HepG2 (cell line): Measurements from ENCODE around the gene TMEM14A. TPM values are rescaled to one million over a fixed set of nuclear protein-coding genes. Genes with fewer than 3 reads are reported as not detected.

Source experiments
- ATAC-seq: fragments of 200-7000 bp; cut with Tn5 transposase; 3 replicates; pipeline ENCODE4 v1.9.1; 2020; ENCODE audit warnings: mild to moderate bottlenecking, moderate library complexity
- BruUV-seq: library from RNA; stranded (reverse); fragments of 400-500 nt; replicated peaks from 2 replicates; lab custom pipeline; 2021; lab: Mats Ljungman, UMichigan
- CTCF ChIA-PET: fragments of 300-600 bp; formaldehyde crosslinking; extraction: SDS; loops from one replicate; lab custom pipeline; 2021; ENCODE audit warnings: low total read pairs, inconsistent platforms, low intra/inter-chr PET ratio; lab: Yijun Ruan, JAX
- POLR2A ChIA-PET: fragments of 350-600 bp; sonication (Branson Sonifier 250); formaldehyde crosslinking; loops from one replicate; lab custom pipeline; 2020; ENCODE audit warnings: antibody characterized with exemption, inconsistent platforms; lab: Yijun Ruan, JAX
- DNase-seq: peaks from one replicate; pipeline ENCODE4 v3.0.0-alpha.2; 2015; ENCODE audit warnings: low spot score
- FAIRE-seq: peaks from 3 replicates; lab custom pipeline; 2011; peaks lifted over from hg19 to GRCh38; lab: Jason Lieb, UNC
- H2AFZ ChIP-seq: one replicate; pipeline ENCODE4 v1.6.1; 2011; ENCODE audit warnings: low read length, inconsistent platforms
- H3K27ac ChIP-seq: fragments of 300-600 bp; 3 replicates; pipeline ENCODE4 v1.8.0; 2011; ENCODE audit warnings: mixed run types, mild to moderate bottlenecking, mixed read lengths, low read length, inconsistent platforms; ENCODE audit not compliant: insufficient read depth; ENCODE audit errors: extremely low read length
- H3K27me3 ChIP-seq, 2 experiments: fragments of 200-600 bp in 1 of 2; 2 replicates in 1 of 2; 3 replicates in 1 of 2; pipeline versions ENCODE4 v1.6.0 to v1.8.0; 2011; ENCODE audit warnings: low read length in 2 of 2, mild to moderate bottlenecking in 2 of 2, moderate library complexity in 2 of 2, inconsistent platforms in 1 of 2; ENCODE audit not compliant: insufficient read depth in 2 of 2, control insufficient read depth in 1 of 2
- H3K36me3 ChIP-seq, 2 experiments: fragments of 200-600 bp in 1 of 2; replicated peaks in 1 of 2; 2 replicates in 1 of 2; 3 replicates in 1 of 2; pipeline versions ENCODE4 v1.5.1 to v1.8.0; 2011; ENCODE audit warnings: low read length in 2 of 2, inconsistent platforms in 1 of 2; ENCODE audit not compliant: insufficient read depth in 2 of 2, control insufficient read depth in 1 of 2
- H3K4me1 ChIP-seq: 2 replicates; pipeline ENCODE4 v1.5.1; 2012; ENCODE audit warnings: low read length, inconsistent platforms; ENCODE audit not compliant: insufficient read depth
- H3K4me2 ChIP-seq: 2 replicates; pipeline ENCODE4 v1.6.0; 2011; ENCODE audit warnings: low read depth, low read length, inconsistent platforms
- H3K4me3 ChIP-seq, 3 experiments: fragments of 200-600 bp in 1 of 3; sonication (generic), shearing (Covaris generic) in 1 of 3; replicated peaks in 1 of 3; 2 replicates each; pipeline ENCODE4 v1.5.1; 2011 to 2016; ENCODE audit warnings: low read length in 3 of 3, inconsistent platforms in 2 of 3, low read depth in 2 of 3, mild to moderate bottlenecking in 2 of 3, control low read depth in 1 of 3, mixed read lengths in 1 of 3; ENCODE audit not compliant: insufficient read depth in 1 of 3
- H3K79me2 ChIP-seq: one replicate; pipeline ENCODE4 v1.6.1; 2011; ENCODE audit warnings: low read length, inconsistent platforms; ENCODE audit not compliant: insufficient read depth
- H3K9ac ChIP-seq: 2 replicates; pipeline ENCODE4 v1.6.0; 2011; ENCODE audit warnings: mild to moderate bottlenecking, low read depth, low read length, inconsistent platforms; ENCODE audit not compliant: insufficient read depth
- H3K9me3 ChIP-seq: 2 replicates; pipeline ENCODE4 v1.5.1; 2012; ENCODE audit warnings: mild to moderate bottlenecking, low read length
- H4K20me1 ChIP-seq: 2 replicates; pipeline ENCODE4 v1.6.0; 2011; ENCODE audit warnings: inconsistent platforms, mild to moderate bottlenecking, low read length, moderate library complexity; ENCODE audit not compliant: insufficient read depth
- FOXO1 ChIP-seq: sonication (generic); formaldehyde crosslinking; IDR thresholded peaks from 2 replicates; pipeline ENCODE4 v1.4.0; 2020; ENCODE audit warnings: missing genetic modification reagents
- ISX ChIP-seq: sonication (generic); formaldehyde crosslinking; conservative IDR thresholded peaks from 2 replicates; pipeline ENCODE4 v1.5.0; 2020; ENCODE audit warnings: missing genetic modification reagents
- MXI1 ChIP-seq: IDR thresholded peaks from 3 replicates; pipeline ENCODE4 v1.6.1; 2012; ENCODE audit warnings: low read depth, low read length, inconsistent platforms, borderline replicate concordance
- TCF7 ChIP-seq: sonication (generic); IDR thresholded peaks from 2 replicates; pipeline ENCODE4 v1.6.1; 2016; ENCODE audit warnings: antibody characterized with exemption, low read depth
- YEATS4 ChIP-seq: sonication (generic); formaldehyde crosslinking; IDR thresholded peaks from 2 replicates; pipeline ENCODE4 v1.4.0; 2020; ENCODE audit warnings: missing genetic modification reagents, borderline replicate concordance
- ZFP41 ChIP-seq: sonication (generic); formaldehyde crosslinking; IDR thresholded peaks from 2 replicates; pipeline ENCODE4 v1.4.0; 2020; ENCODE audit warnings: mild to moderate bottlenecking, missing genetic modification reagents, borderline replicate concordance
- WGBS: methylation state at CpG from one replicate; pipeline ENCODE4 v1.1.6; 2017; ENCODE audit warnings: low lambda C conversion rate; 5-methylcytosine and 5-hydroxymethylcytosine counted together
- in situ Hi-C: cut with HindIII; loops from 2 replicates; pipeline ENCODE4 v1.10.0; 2017; ENCODE audit warnings: low pct_unique_long_range_greater_than_20kb; ENCODE audit not compliant: extremely low pct_ligation_motif_present
- intact Hi-C: fragments of 100-400 bp; cut with micrococcal nuclease; formaldehyde crosslinking; loops from one replicate; pipeline ENCODE4 v1.10.0; 2022; ENCODE audit not compliant: unreplicated experiment
- polyA plus RNA-seq, 8 experiments: library from polyadenylated mRNA; depleted of rRNA in 3 of 8; stranded (reverse) in 7 of 8; unstranded in 1 of 8; fragments of >200 nt; fragmentation: Illumina TruSeq in 4 of 8; extraction: Trizol in 4 of 8; gene quantifications; 2 replicates each; pipeline versions ENCODE4 v1.2.1 to v1.2.3, GENCODE V29; 2011 to 2016; ENCODE audit warnings: low read depth in 4 of 8, missing spikeins in 1 of 8, mixed read lengths in 1 of 8; ENCODE audit not compliant: insufficient read depth in 1 of 8
- total RNA-seq, 5 experiments: library from RNA; depleted of rRNA; stranded (reverse); fragments of >200 nt; fragmentation: Illumina TruSeq; extraction: Trizol; gene quantifications; 2 replicates each; pipeline ENCODE4 v1.2.3, GENCODE V29; 2016; ENCODE audit warnings: low read depth in 1 of 5
- TF ChIP-seq, protein P1 (sequence below): IDR thresholded peaks from 2 replicates; pipeline ENCODE4 v1.6.1; 2016; ENCODE audit warnings: missing biosample characterization, missing genetic modification reagents, low read depth
- TF ChIP-seq, protein P2 (sequence below): IDR thresholded peaks from 2 replicates; pipeline ENCODE4 v1.4.0; 2020; ENCODE audit warnings: mild to moderate bottlenecking, missing genetic modification reagents
- TF ChIP-seq, protein P3 (sequence below): sonication (generic); formaldehyde crosslinking; IDR thresholded peaks from 2 replicates; pipeline ENCODE4 v1.5.0; 2020; ENCODE audit warnings: mild to moderate bottlenecking, missing genetic modification reagents
- TF ChIP-seq, protein P4 (sequence below): sonication (generic); formaldehyde crosslinking; IDR thresholded peaks from 2 replicates; pipeline ENCODE4 v1.4.0; 2020; ENCODE audit warnings: mild to moderate bottlenecking, missing genetic modification reagents
- TF ChIP-seq, protein P5 (sequence below): sonication (generic); formaldehyde crosslinking; IDR thresholded peaks from 2 replicates; pipeline ENCODE4 v1.4.0; 2020; ENCODE audit warnings: missing genetic modification reagents

Gene TMEM14A
- total and polyA plus RNA-seq, 2 of the 13 experiments (the other 11 are each of a cell fraction or from before 2014, with no cell fraction given) = 24.6 to 73.7 TPM

DNA sequence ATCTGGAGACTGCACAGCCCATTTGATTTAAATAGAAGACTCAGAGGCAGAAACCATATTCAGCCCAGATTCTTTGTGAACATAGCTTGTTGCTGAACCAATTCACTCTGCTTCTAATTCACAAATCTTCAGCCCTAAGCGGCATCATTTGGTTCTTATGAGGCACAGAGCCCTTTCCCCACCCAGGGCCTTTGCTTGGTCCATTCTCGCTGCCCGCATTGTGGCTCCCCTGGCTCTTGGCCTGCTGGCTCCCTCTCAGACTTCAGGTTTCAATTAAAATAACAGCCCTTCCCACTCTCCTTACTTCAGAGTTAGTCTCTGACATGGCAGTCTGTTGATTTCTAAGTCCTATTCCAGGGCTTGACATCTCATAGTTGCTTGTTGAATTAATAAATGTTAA, 9.4 kb upstream of the TMEM14A start:
- CTCF ChIA-PET = no interaction called here

More for the DNA sequence above, 9.4 kb upstream of the TMEM14A start:
- in situ Hi-C loops (loop anchor here (5.0 to 25.0 kb wide), 4 partner anchors 64 to 499 kb away; partner anchors contain the start of gene MCM3), intact Hi-C loops (loop anchor here (10.0 kb wide), 1 partner anchor 147 kb away; no protein-coding TSS in a partner anchor)
- Histone ChIP-seq H4K20me1 (no peaks in the 10 kb centered on the region), H3K9ac (no peak overlapping the region), H3K27ac (no peak overlapping the region), H3K4me1 (peaks cover 35% of the 10 kb centered on the region), H3K4me3 (no peak overlapping the region), H3K4me2 (no peak overlapping the region), H3K27me3 (no peaks in the 10 kb centered on the region; a peak in 1 of 5 replicates), H3K9me3 (no peaks in the 10 kb centered on the region), H3K36me3 (no peaks in the 10 kb centered on the region), H3K79me2 (peaks cover 22% of the 10 kb centered on the region), H2AFZ (no peak overlapping the region)
- ATAC-seq (no peak), FAIRE-seq (no peak), DNase-seq (no peak)
- POLR2A ChIA-PET = interaction anchor here (1.2 to 3.0 kb wide), 4 partner anchors 9 to 242 kb away, joined by 4 to 18 read pairs (median 5); partner anchors contain the start of genes EFHC1 and TRAM2
- WGBS = 61% methylated on average over 3 of the region's 3 CpGs
- no TSS peak for BruUV-seq
- TF ChIP-seq TCF7 = no peak
- no peak for TF ChIP-seq MXI1
- no peak for TF ChIP-seq ISX (CRISPR knock-in tag)
- TF ChIP-seq ZFP41 (CRISPR knock-in tag) = no peak
- TF ChIP-seq, protein P1, sequence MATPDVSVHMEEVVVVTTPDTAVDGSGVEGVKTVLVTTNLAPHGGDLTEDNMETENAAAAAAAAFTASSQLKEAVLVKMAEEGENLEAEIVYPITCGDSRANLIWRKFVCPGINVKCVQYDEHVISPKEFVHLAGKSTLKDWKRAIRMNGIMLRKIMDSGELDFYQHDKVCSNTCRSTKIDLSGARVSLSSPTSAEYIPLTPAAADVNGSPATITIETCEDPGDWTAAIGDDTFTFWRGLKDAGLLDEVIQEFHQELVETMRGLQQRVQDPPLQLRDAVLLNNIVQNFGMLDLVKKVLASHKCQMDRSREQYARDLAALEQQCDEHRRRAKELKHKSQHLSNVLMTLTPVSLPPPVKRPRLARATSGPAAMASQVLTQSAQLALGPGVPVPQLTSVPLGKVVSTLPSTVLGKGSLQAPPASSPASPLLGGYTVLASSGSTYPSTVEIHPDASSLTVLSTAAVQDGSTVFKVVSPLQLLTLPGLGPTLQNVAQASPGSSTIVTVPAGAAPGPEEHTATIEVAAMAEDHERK (CRISPR knock-in tag) = no peak
- TF ChIP-seq, protein P2, sequence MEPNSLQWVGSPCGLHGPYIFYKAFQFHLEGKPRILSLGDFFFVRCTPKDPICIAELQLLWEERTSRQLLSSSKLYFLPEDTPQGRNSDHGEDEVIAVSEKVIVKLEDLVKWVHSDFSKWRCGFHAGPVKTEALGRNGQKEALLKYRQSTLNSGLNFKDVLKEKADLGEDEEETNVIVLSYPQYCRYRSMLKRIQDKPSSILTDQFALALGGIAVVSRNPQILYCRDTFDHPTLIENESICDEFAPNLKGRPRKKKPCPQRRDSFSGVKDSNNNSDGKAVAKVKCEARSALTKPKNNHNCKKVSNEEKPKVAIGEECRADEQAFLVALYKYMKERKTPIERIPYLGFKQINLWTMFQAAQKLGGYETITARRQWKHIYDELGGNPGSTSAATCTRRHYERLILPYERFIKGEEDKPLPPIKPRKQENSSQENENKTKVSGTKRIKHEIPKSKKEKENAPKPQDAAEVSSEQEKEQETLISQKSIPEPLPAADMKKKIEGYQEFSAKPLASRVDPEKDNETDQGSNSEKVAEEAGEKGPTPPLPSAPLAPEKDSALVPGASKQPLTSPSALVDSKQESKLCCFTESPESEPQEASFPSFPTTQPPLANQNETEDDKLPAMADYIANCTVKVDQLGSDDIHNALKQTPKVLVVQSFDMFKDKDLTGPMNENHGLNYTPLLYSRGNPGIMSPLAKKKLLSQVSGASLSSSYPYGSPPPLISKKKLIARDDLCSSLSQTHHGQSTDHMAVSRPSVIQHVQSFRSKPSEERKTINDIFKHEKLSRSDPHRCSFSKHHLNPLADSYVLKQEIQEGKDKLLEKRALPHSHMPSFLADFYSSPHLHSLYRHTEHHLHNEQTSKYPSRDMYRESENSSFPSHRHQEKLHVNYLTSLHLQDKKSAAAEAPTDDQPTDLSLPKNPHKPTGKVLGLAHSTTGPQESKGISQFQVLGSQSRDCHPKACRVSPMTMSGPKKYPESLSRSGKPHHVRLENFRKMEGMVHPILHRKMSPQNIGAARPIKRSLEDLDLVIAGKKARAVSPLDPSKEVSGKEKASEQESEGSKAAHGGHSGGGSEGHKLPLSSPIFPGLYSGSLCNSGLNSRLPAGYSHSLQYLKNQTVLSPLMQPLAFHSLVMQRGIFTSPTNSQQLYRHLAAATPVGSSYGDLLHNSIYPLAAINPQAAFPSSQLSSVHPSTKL (CRISPR knock-in tag) = no peak
- TF ChIP-seq, protein P3, sequence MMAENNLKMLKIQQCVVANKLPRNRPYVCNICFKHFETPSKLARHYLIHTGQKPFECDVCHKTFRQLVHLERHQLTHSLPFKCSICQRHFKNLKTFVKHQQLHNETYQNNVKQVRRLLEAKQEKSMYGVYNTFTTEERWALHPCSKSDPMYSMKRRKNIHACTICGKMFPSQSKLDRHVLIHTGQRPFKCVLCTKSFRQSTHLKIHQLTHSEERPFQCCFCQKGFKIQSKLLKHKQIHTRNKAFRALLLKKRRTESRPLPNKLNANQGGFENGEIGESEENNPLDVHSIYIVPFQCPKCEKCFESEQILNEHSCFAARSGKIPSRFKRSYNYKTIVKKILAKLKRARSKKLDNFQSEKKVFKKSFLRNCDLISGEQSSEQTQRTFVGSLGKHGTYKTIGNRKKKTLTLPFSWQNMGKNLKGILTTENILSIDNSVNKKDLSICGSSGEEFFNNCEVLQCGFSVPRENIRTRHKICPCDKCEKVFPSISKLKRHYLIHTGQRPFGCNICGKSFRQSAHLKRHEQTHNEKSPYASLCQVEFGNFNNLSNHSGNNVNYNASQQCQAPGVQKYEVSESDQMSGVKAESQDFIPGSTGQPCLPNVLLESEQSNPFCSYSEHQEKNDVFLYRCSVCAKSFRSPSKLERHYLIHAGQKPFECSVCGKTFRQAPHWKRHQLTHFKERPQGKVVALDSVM (CRISPR knock-in tag) = no peak
- no peak for TF ChIP-seq YEATS4
- TF ChIP-seq FOXO1 = no peak
- TF ChIP-seq, protein P4, sequence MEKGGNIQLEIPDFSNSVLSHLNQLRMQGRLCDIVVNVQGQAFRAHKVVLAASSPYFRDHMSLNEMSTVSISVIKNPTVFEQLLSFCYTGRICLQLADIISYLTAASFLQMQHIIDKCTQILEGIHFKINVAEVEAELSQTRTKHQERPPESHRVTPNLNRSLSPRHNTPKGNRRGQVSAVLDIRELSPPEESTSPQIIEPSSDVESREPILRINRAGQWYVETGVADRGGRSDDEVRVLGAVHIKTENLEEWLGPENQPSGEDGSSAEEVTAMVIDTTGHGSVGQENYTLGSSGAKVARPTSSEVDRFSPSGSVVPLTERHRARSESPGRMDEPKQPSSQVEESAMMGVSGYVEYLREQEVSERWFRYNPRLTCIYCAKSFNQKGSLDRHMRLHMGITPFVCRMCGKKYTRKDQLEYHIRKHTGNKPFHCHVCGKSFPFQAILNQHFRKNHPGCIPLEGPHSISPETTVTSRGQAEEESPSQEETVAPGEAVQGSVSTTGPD (CRISPR knock-in tag) = no peak
- TF ChIP-seq, protein P5, sequence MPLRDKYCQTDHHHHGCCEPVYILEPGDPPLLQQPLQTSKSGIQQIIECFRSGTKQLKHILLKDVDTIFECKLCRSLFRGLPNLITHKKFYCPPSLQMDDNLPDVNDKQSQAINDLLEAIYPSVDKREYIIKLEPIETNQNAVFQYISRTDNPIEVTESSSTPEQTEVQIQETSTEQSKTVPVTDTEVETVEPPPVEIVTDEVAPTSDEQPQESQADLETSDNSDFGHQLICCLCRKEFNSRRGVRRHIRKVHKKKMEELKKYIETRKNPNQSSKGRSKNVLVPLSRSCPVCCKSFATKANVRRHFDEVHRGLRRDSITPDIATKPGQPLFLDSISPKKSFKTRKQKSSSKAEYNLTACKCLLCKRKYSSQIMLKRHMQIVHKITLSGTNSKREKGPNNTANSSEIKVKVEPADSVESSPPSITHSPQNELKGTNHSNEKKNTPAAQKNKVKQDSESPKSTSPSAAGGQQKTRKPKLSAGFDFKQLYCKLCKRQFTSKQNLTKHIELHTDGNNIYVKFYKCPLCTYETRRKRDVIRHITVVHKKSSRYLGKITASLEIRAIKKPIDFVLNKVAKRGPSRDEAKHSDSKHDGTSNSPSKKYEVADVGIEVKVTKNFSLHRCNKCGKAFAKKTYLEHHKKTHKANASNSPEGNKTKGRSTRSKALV (CRISPR knock-in tag) = no peak
